ENCODE data around the gene PLA2G4F.
"Not testable (repeated sequence)": the region's sequence is repeated elsewhere in the genome, so short reads cannot be mapped to it uniquely, and the experiment has no call there.

PLA2G4F gene

GRCh38 chr15:42092398-42093318, 63.8 kb downstream of the PLA2G4F start:
- no peak for DNase-seq (ENCODE audit: low read depth)
- H3K4me3 ChIP-seq (ENCODE audit: low read depth, low read length), result no peak overlapping the region
- no peak for TF ChIP-seq CTCF (IDR thresholded peaks at IDR 0.05; ENCODE audit: low read depth, low read length, missing control alignments)

GRCh38 chr15:42091753-42092397, 64.6 kb downstream of the PLA2G4F start:
- DNase-seq (ENCODE audit: low read depth); H3K4me3 ChIP-seq (ENCODE audit: low read depth, low read length): not testable (repeated sequence)

GRCh38 chr15:42090781-42091180, 65.7 kb downstream of the PLA2G4F start:
- no peak for TF ChIP-seq CTCF (IDR thresholded peaks at IDR 0.05; ENCODE audit: low read depth, low read length, missing control alignments)
- no peak for DNase-seq (ENCODE audit: low read depth)
- no peak overlapping the region for H3K4me3 ChIP-seq (ENCODE audit: low read depth, low read length)

- no peak for DNase-seq (ENCODE audit: low read depth)
- no peak for TF ChIP-seq CTCF (IDR thresholded peaks at IDR 0.05; ENCODE audit: low read depth, low read length, missing control alignments)
- H3K4me3 ChIP-seq (ENCODE audit: low read depth, low read length), result no peak overlapping the region
Observed at GRCh38 chr15:42090370-42090769, 66.1 kb downstream of the PLA2G4F start.

- H3K4me3 ChIP-seq (ENCODE audit: low read depth, low read length), result no peak overlapping the region
- TF ChIP-seq CTCF (IDR thresholded peaks at IDR 0.05; ENCODE audit: low read depth, low read length, missing control alignments), result no peak
- no peak for DNase-seq (ENCODE audit: low read depth)
Observed at GRCh38 chr15:42089942-42090341, 66.5 kb downstream of the PLA2G4F start.
